ENCODE results near the gene RPP14. TPM values are rescaled to one million over a fixed set of nuclear protein-coding genes. Genes with fewer than 3 reads are reported as not detected.

Gene RPP14
- total RNA-seq, 2 experiments from 2014 or later, result 17.7 to 19.7 TPM

- Histone ChIP-seq H3K36me3 (ENCODE audit: insufficient read depth, low read length) (peaks cover 8% of the 10 kb centered on the region), H3K27ac (ENCODE audit: low read depth in 1 of 2, low read length in 2 of 2) (no peak overlapping the region), H3K4me3 (ENCODE audit: low read length) (no peak overlapping the region), H3K4me1 (ENCODE audit: insufficient read depth, low read length) (peaks cover 9% of the 10 kb centered on the region), H3K27me3 (ENCODE audit: control insufficient read depth in 1 of 2, insufficient read depth in 2 of 2, low read length in 2 of 2) (no peaks in the 10 kb centered on the region), H3K9me3 (ENCODE audit: control insufficient read depth in 1 of 2, insufficient read depth in 1 of 2, low read length in 2 of 2) (no peaks in the 10 kb centered on the region)
- DNase-seq, result no peak
- Mint-ChIP-seq H3K9me3 (no peaks in the 10 kb centered on the region), H3K27ac (peak overlapping the region; percentile 81), H3K4me3 (no peak overlapping the region), H3K36me3 (ENCODE audit: low read depth) (peaks cover 16% of the 10 kb centered on the region), H3K4me1 (ENCODE audit: low read depth) (peaks cover 17% of the 10 kb centered on the region), H3K27me3 (no peaks in the 10 kb centered on the region)
- CTCF ChIA-PET, result interaction anchor here (1.3 kb wide), 1 partner anchor 18 kb away, joined by 5 read pairs; the partner anchor contains the start of genes HTD2 and RPP14
- intact Hi-C loops (cut with DNase I, micrococcal nuclease), result loop anchor here (5.0 kb wide), 1 partner anchor 309 kb away; no protein-coding TSS in a partner anchor
- no peak for ATAC-seq (ENCODE audit: poor library complexity)
- TF ChIP-seq CTCF (IDR thresholded peaks at IDR 0.05), result no peak
- POLR2A ChIA-PET, result interaction anchor here (1.0 kb wide), 1 partner anchor 9 kb away, joined by 3 read pairs; the partner anchor contains the start of gene PXK
Observed at GRCh38 chr3:58323529-58324390, 17.7 kb downstream of the RPP14 start.

GRCh38 chr3:58324391-58325390 lies 18.6 kb downstream of the RPP14 start:
- Histone ChIP-seq H3K4me1 (ENCODE audit: insufficient read depth, low read length) (peaks cover 9% of the 10 kb centered on the region), H3K27me3 (ENCODE audit: control insufficient read depth in 1 of 2, insufficient read depth in 2 of 2, low read length in 2 of 2) (no peaks in the 10 kb centered on the region), H3K4me3 (ENCODE audit: low read length) (no peak overlapping the region), H3K36me3 (ENCODE audit: insufficient read depth, low read length) (peaks cover 3% of the 10 kb centered on the region), H3K27ac (ENCODE audit: low read depth in 1 of 2, low read length in 2 of 2) (no peak overlapping the region), H3K9me3 (ENCODE audit: control insufficient read depth in 1 of 2, insufficient read depth in 1 of 2, low read length in 2 of 2) (no peaks in the 10 kb centered on the region)
- DNase-seq (peak in 3 of 14 experiments; percentile 22 to 31 (median 22)), ATAC-seq (ENCODE audit: poor library complexity) (peak; percentile 63)
- TF ChIP-seq CTCF (IDR thresholded peaks at IDR 0.05), result no peak
- ChIA-PET CTCF (interaction anchor here (0.6 to 1.3 kb wide), 3 partner anchors 19 to 340 kb away, joined by 3 to 5 read pairs (median 5); partner anchors contain the start of genes HTD2, KCTD6 and RPP14), POLR2A (interaction anchor here (0.8 to 1.0 kb wide), 2 partner anchors 8 to 18 kb away, joined by 3 read pairs; partner anchors contain the start of genes HTD2 and PXK)
- Mint-ChIP-seq H3K9me3 (no peaks in the 10 kb centered on the region), H3K27ac (peak overlapping the region; percentile 81), H3K36me3 (ENCODE audit: low read depth) (peaks cover 10% of the 10 kb centered on the region), H3K4me3 (no peak overlapping the region), H3K4me1 (ENCODE audit: low read depth) (peaks cover 14% of the 10 kb centered on the region), H3K27me3 (no peaks in the 10 kb centered on the region)
- intact Hi-C loops (cut with DNase I, micrococcal nuclease), result loop anchor here (5.0 kb wide), 1 partner anchor 308 kb away; no protein-coding TSS in a partner anchor

- Histone ChIP-seq H3K4me1 (ENCODE audit: insufficient read depth, low read length) (peaks cover 9% of the 10 kb centered on the region), H3K9me3 (ENCODE audit: control insufficient read depth in 1 of 2, insufficient read depth in 1 of 2, low read length in 2 of 2) (no peaks in the 10 kb centered on the region), H3K27ac (ENCODE audit: low read depth in 1 of 2, low read length in 2 of 2) (no peak overlapping the region), H3K27me3 (ENCODE audit: control insufficient read depth in 1 of 2, insufficient read depth in 2 of 2, low read length in 2 of 2) (no peaks in the 10 kb centered on the region), H3K4me3 (ENCODE audit: low read length) (no peak overlapping the region), H3K36me3 (ENCODE audit: insufficient read depth, low read length) (no peaks in the 10 kb centered on the region)
- no peak for ATAC-seq (ENCODE audit: poor library complexity)
- ChIA-PET POLR2A (interaction anchor here (0.8 kb wide), 1 partner anchor 19 kb away, joined by 3 read pairs; the partner anchor contains the start of gene HTD2), CTCF (interaction anchor here (0.6 to 1.1 kb wide), 2 partner anchors 166 to 341 kb away, joined by 3 to 5 read pairs; partner anchors contain the start of gene KCTD6)
- Mint-ChIP-seq H3K36me3 (ENCODE audit: low read depth) (peaks cover 5% of the 10 kb centered on the region), H3K27me3 (no peaks in the 10 kb centered on the region), H3K27ac (peak overlapping the region; percentile 81), H3K4me1 (ENCODE audit: low read depth) (peaks cover 14% of the 10 kb centered on the region), H3K4me3 (no peak overlapping the region), H3K9me3 (no peaks in the 10 kb centered on the region)
- DNase-seq, result no peak
- no peak for TF ChIP-seq CTCF (IDR thresholded peaks at IDR 0.05)
- intact Hi-C loops (cut with DNase I, micrococcal nuclease), result no loop called here
Observed at GRCh38 chr3:58325525-58325992, 19.5 kb downstream of the RPP14 start.
